GM12872 (cell line): ENCODE results near the gene SIRT4.

Experiments used
- TF ChIP-seq, protein P1 (sequence below): IDR thresholded peaks from 3 replicates; pipeline ENCODE4 v1.5.1; 2011; ENCODE audit warnings: low read depth, mild to moderate bottlenecking, low read length, moderate library complexity; ENCODE audit not compliant: insufficient read depth

SIRT4 gene

DNA sequence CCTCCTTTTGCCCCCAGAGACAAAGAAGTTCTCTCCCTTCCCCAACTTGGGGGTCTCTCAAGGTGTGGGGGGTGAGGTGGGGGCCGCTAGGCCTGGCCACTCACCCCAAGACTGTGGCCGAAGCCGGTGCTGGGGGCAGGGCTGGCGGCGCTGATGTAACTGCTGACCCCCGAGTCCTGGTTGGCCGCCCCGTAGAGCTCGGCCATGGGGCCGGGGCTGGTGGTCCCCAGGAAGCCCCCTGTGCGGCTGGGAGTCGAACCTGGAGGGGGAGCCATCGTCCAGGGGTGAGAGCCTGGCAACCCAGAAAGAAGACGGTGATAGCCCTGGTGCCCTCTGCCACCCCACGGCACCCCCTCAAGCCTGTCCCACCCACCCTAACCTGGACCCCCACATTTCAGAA is 43.9 kb downstream of the SIRT4 start:
- TF ChIP-seq, protein P1, sequence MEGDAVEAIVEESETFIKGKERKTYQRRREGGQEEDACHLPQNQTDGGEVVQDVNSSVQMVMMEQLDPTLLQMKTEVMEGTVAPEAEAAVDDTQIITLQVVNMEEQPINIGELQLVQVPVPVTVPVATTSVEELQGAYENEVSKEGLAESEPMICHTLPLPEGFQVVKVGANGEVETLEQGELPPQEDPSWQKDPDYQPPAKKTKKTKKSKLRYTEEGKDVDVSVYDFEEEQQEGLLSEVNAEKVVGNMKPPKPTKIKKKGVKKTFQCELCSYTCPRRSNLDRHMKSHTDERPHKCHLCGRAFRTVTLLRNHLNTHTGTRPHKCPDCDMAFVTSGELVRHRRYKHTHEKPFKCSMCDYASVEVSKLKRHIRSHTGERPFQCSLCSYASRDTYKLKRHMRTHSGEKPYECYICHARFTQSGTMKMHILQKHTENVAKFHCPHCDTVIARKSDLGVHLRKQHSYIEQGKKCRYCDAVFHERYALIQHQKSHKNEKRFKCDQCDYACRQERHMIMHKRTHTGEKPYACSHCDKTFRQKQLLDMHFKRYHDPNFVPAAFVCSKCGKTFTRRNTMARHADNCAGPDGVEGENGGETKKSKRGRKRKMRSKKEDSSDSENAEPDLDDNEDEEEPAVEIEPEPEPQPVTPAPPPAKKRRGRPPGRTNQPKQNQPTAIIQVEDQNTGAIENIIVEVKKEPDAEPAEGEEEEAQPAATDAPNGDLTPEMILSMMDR: no peak

DNA sequence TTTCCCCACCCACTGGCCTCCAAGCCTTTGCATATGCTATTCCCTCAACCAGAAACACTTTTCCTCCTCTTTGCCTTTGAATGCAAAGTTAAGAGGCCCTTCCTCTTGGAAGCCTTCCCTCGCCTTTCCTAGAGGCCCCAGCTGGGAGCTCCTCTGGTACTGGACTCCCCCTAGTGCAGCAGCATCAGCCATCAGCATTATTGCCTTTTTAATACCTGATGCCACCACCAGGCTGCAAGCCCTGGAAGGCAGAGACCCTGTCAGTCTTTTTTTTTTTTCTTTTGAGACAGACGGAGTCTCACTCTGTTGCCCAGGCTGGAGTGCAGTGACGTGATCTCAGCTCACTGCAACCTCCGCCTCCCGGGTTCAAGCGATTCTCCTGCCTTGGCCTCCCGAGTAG is 44.6 kb downstream of the SIRT4 start:
- TF ChIP-seq, protein P1: no peak; the same call in 2 of the 3 replicates

DNA sequence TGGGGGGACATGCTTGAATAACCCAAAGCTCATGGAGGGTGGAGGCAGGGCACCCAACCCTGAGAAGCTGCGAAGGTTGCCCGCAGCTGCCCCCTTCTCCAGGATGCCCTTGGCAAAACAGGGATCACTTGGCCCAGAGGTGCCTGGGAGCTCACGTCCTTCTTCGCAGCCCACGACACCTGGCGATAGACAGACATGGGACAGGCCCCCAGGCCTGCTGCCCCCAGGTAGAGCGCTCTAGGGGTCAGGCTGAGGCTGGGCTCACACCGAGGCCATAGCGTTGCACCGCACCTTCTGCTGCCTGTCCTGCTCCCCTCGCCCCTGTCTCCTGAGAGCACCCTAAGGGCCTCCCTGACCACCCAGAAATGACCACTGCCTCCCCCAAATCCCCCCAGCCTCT is 45.6 kb downstream of the SIRT4 start:
- TF ChIP-seq, protein P1: no peak

DNA sequence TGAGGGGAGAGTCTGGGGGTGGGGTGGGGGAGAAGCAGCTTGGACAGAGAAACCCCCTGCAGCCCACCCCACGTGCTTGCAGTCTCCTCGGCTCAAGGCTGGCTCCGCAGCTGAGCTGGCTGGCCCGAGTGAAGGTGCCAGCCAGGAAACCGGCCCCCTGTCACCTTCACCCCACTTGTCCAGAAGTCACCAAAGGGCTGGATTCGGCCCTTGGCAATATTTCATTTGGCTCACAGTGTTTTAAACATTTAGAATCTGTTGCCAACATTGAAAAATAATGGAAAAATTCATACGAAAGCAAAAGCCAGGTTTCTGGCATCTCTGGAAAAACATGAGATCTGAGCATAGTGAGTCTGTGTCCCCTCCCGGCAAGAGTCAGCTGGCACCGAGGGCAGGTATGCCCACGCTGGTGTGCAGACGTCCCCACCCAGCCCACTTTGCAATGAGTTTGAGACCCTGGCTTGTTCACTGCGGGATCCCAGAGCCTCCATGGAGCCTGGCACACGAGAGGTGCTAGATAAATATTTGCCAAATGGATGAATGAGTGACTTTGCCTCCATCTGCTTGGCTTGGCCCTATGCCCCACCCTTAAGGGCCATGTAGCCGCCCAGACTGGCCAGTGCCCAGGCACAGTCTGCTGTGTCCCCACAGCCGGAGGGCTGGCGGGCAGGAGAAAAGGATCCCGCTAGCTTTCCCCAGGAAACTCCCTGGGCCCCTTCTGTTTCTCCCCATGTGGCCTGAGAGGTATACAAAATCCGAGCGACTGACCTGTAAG is 48.6 kb downstream of the SIRT4 start:
- TF ChIP-seq, protein P1: no peak

DNA sequence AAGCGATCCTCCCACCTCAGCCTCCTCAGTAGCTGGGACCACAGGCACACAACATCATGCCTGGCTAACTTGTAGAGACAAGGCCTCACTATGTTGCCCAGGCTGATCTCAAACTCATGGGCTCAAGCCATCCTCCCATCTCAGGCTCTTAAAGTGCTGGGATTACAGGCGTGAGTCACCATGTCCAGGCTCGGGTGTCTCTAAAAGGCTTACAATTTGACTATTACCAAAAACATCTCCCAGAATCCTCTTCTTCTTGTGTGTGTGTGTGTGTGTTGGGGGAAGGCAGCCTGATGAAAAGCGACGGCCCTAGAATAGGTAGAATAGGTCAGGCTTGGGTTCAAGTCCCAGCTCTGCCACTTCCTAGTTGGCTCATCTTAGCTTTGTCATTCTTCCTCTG is 50.0 kb downstream of the SIRT4 start:
- TF ChIP-seq, protein P1: no peak

DNA sequence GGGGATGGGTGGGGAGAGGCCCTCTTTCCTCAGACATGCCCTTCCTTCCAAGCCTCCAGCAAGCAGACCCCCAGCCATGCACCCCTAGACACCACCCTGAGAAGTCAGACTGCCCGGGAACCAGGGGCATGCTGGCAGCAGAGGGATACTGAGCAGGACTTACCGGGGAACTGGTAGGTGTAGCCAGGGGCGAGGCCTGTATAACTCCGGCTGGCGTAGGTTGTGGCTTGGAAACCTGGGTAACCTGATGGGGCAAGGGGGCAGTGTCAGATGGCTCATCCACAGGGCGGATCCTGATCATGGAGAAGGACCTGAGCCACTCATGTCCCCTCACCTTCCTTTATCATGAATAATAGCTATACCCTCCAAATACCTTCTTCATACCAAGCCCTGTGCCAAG is 51.0 kb downstream of the SIRT4 start:
- TF ChIP-seq, protein P1: no peak

DNA sequence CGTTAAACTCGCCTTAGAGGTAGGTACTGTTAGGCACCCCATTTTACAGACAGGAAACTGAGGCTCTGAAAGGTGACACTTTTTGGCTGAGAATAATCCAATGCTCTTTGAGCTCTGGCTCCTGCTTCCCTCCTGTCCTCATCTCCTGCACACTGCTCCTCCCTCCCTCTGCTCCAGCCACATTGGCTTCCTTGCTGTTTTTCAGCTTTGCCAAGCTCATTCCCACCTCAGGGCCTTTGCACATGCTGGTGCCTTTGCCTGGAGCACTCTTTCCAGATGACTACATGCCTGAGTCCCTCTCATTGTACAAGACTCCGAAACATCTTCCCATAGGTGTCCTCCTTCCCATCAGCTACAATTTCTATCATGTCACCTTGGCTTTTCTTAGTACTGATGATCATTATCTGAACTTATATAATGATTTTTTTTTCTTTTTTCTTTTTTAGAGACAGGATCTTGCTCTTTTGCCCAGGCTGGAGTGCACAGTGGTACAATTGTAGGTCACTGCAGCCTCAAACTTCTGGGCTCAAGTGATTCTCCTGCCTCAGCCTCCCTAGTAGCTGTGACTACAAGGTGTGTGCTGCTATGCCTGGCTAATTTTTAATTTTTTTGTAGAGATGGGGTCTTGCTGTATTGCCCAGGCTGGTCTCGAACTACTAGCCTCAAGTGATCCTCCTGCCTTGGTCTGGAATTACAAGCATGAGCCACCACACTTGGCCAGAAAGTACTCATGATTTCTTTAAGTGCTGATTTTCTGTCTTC is 51.6 kb downstream of the SIRT4 start:
- TF ChIP-seq, protein P1: no peak
